Measurements from ENCODE around the gene GPR6. TPM values are rescaled to one million over a fixed set of nuclear protein-coding genes. Genes with fewer than 3 reads are reported as not detected.

The GPR6 gene
- total RNA-seq, 4 donors from 2014 or later, result not detected

DNA sequence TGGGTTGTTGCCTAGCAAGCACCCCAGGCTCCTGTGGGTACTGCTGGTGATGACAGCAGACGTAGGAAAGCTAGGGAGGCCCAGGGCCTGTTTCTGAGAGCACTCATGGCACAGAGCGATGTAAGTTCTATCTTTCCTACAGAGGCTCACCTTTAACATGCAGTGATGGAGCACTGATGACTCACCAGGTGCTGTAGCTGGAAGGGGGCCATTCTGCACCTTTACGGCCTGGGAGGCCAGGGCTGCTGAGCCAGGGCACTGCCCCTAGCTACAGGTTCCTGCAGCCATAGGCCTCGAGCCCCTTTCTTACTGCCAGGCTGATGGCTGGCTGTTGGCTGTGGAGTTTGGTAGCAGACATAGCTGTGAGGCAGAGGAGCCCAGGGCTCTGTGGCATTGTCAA, 31.1 kb upstream of the GPR6 start:
- Histone ChIP-seq H3K9me3 (no peaks in the 10 kb centered on the region), H3K27ac (no peak overlapping the region), H3K4me3 (no peak overlapping the region), H3K4me1 (no peaks in the 10 kb centered on the region), H3K27me3 (no peaks in the 10 kb centered on the region), H3K36me3 (no peaks in the 10 kb centered on the region)
- 80% methylated on average over 4 of the region's 4 CpGs for WGBS
- no peak for TF ChIP-seq POLR2AphosphoS5 (IDR thresholded peaks at IDR 0.05)
- TF ChIP-seq EP300 (IDR thresholded peaks at IDR 0.05), result no peak
- TF ChIP-seq, protein P1, sequence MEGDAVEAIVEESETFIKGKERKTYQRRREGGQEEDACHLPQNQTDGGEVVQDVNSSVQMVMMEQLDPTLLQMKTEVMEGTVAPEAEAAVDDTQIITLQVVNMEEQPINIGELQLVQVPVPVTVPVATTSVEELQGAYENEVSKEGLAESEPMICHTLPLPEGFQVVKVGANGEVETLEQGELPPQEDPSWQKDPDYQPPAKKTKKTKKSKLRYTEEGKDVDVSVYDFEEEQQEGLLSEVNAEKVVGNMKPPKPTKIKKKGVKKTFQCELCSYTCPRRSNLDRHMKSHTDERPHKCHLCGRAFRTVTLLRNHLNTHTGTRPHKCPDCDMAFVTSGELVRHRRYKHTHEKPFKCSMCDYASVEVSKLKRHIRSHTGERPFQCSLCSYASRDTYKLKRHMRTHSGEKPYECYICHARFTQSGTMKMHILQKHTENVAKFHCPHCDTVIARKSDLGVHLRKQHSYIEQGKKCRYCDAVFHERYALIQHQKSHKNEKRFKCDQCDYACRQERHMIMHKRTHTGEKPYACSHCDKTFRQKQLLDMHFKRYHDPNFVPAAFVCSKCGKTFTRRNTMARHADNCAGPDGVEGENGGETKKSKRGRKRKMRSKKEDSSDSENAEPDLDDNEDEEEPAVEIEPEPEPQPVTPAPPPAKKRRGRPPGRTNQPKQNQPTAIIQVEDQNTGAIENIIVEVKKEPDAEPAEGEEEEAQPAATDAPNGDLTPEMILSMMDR (IDR thresholded peaks at IDR 0.05), result no peak
- no peak for TF ChIP-seq POLR2A (IDR thresholded peaks at IDR 0.05)
- DNase-seq (ENCODE audit: low spot score in 2 of 2), result no peak

DNA sequence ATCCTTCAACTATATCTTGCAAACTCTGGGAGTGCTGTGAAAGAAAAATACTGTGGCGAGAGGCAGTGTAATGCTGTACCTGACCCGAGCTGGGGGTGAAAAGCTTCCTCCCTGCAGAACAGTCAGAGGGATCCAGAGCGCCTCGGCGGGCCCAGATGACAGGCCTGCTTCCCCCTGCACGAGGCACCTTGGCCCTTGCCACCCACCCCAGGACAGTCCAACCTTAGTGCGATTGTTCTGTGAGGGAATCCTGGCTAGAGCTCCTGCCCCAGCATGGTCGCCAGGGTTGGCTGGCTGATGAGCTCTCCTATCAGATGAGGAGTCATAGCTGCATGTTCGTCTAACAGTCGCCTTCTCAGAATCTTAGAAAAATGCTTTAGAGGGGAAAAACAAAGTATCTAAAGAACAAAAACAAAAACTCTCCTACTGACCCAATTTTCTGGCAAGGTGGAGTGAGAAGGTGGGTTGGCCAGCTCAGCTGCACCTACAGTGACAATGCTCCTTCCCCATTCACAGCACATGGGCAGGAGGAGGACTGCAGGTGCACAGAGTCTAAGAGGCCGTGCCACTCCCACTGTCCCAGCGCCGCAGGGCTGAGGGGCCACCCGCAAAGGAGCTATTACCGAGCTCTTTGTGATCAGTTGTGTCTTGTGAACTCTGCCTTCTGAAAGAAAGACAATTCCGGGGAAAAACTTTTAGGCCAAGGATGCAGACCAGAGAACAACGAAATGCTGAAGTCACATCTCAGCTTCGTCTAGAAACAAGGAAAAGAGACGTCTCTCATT, 28.6 kb upstream of the GPR6 start:
- Histone ChIP-seq H3K9me3 (no peaks in the 10 kb centered on the region), H3K27me3 (no peaks in the 10 kb centered on the region), H3K4me3 (no peak overlapping the region), H3K36me3 (no peaks in the 10 kb centered on the region), H3K4me1 (no peaks in the 10 kb centered on the region), H3K27ac (no peak overlapping the region)
- no peak for TF ChIP-seq POLR2AphosphoS5 (IDR thresholded peaks at IDR 0.05)
- no peak for TF ChIP-seq EP300 (IDR thresholded peaks at IDR 0.05)
- no peak for TF ChIP-seq POLR2A (IDR thresholded peaks at IDR 0.05)
- TF ChIP-seq, protein P1 (IDR thresholded peaks at IDR 0.05), result no peak
- no peak for DNase-seq (ENCODE audit: low spot score in 2 of 2)
- 86% methylated on average over 19 of the region's 19 CpGs for WGBS

DNA sequence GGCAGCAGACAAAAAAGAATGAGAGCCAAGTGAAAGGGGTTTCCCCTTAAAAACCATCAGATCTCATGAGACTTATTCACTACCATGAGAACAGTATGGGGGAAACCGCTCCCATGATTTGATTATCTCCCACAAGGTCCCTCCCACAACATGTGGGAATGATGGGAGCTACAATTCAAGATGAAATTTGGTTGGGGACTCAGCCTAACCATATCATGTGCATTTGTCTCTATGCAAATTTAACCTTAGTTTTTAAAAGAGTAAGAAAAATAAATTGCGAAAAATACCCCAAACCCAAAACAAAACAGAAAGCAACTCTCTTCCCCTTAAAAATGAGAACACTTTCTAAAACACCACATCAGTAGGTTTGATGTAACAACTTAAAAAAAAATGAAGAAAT, 22.6 kb upstream of the GPR6 start:
- no peak for DNase-seq (ENCODE audit: low spot score in 2 of 2)
- Histone ChIP-seq H3K27me3 (no peaks in the 10 kb centered on the region), H3K9me3 (no peaks in the 10 kb centered on the region), H3K4me1 (no peaks in the 10 kb centered on the region), H3K4me3 (no peak overlapping the region), H3K36me3 (no peaks in the 10 kb centered on the region), H3K27ac (no peak overlapping the region)
- WGBS, result 93% methylated on average over 2 of the region's 2 CpGs
- TF ChIP-seq POLR2A (IDR thresholded peaks at IDR 0.05) (no peak), EP300 (IDR thresholded peaks at IDR 0.05) (no peak), POLR2AphosphoS5 (IDR thresholded peaks at IDR 0.05) (no peak)
- TF ChIP-seq, protein P1 (IDR thresholded peaks at IDR 0.05), result no peak

DNA sequence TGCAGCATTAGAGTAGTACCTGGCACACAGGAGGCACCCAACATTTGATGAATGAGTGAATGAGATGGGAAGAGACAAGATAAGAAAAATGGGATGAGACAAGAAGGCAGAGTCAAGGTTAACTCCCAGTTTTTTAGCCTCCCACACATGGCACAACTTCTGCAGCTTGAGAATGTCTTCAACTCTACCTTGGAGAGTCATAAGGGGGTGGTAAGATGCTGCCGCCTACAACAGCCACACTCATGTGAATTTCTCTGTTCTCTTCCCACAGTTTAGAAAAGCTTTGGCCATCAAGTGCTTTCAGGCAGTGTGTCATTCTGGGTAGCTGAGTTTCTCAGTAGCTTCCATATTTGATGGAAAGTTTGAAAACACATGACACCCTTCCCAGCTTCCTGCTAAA, 19.5 kb upstream of the GPR6 start:
- no peaks in the 10 kb centered on the region for H3K36me3 ChIP-seq
- no peaks in the 10 kb centered on the region for H3K9me3 ChIP-seq
- no peak for DNase-seq (ENCODE audit: low spot score in 2 of 2)
- H3K4me3 ChIP-seq, result no peak overlapping the region
- H3K4me1 ChIP-seq, result no peaks in the 10 kb centered on the region
- no peaks in the 10 kb centered on the region for H3K27me3 ChIP-seq
- H3K27ac ChIP-seq, result no peak overlapping the region
- TF ChIP-seq EP300 (IDR thresholded peaks at IDR 0.05) (no peak), POLR2A (IDR thresholded peaks at IDR 0.05) (no peak), POLR2AphosphoS5 (IDR thresholded peaks at IDR 0.05) (no peak)
- TF ChIP-seq, protein P1 (IDR thresholded peaks at IDR 0.05), result no peak
- WGBS, result 82% methylated on average over 1 of the region's 1 CpG

DNA sequence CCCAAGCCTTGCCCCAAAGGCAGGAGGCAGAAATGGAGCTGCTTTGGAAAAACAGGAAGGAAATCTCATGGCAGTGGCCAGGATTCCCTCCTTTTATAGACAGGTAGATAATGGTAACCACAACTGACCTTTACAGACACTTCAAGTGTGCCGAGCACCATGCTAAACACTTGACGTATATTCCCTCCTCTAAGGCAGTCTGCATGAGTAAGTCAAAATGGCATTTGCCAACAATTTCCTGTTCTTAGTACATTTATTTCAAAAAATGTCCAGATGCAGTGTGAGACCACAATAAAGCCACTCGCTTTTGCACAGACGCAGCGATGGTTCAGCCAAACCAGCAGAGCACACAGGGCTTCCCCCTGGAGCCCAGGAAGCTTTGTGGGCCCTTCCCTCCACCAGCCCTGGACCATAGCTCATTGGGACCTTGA, 16.5 kb upstream of the GPR6 start:
- no peaks in the 10 kb centered on the region for H3K4me1 ChIP-seq
- H3K9me3 ChIP-seq, result no peaks in the 10 kb centered on the region
- 56% methylated on average over 5 of the region's 5 CpGs for WGBS
- no peak for DNase-seq (ENCODE audit: low spot score in 2 of 2)
- no peak overlapping the region for H3K4me3 ChIP-seq
- TF ChIP-seq EP300 (IDR thresholded peaks at IDR 0.05) (no peak), POLR2A (IDR thresholded peaks at IDR 0.05) (no peak), POLR2AphosphoS5 (IDR thresholded peaks at IDR 0.05) (no peak)
- TF ChIP-seq, protein P1 (IDR thresholded peaks at IDR 0.05), result no peak
- no peaks in the 10 kb centered on the region for H3K36me3 ChIP-seq
- no peak overlapping the region for H3K27ac ChIP-seq
- H3K27me3 ChIP-seq, result no peaks in the 10 kb centered on the region

Data from suprapubic skin (tissue), 4 donors.